ENCODE data around the gene EML6. TPM values are rescaled to one million over a fixed set of nuclear protein-coding genes. Genes with fewer than 3 reads are reported as not detected.

Gene EML6
- total and polyA plus RNA-seq, 2 of the 8 experiments (the other 6 are each of a cell fraction or from before 2014, with no cell fraction given): 1.2 to 1.6 TPM

DNA sequence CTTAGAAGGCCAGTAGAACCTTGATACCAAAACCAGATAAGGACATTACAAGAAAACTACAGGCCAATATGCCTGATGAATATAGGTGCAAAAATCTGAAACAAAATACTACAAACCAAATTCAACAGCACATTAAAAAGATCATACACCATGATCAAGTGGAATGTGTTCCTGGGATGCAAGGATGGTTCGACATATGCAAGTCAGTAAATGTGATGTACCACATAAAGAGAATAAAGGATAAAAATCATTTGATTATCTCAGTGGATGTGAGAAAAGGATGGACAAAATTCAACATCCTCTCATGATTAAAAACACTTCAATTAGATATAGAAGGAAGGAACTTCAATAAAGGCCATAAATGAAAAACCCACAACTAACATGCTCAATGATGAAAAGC is 197.2 kb downstream of the EML6 start:
- no peak for FAIRE-seq
- no peaks in the 10 kb centered on the region for H3K23me2 ChIP-seq (ENCODE audit: low read depth, low read length)
- H2BK15ac ChIP-seq (ENCODE audit: low read length): no peak overlapping the region
- no peaks in the 10 kb centered on the region for H3K4me1 ChIP-seq (replicated peaks in 1 of 4; ENCODE audit: control insufficient read depth in 3 of 4, insufficient read depth in 4 of 4, low read length in 3 of 4)
- ChIA-PET CTCF (ENCODE audit: partially characterized antibody) (interaction anchor here (1.0 kb wide), 1 partner anchor 14 kb away, joined by 4 read pairs; no protein-coding TSS in a partner anchor), POLR2A (ENCODE audit: partially characterized antibody) (no interaction called here)
- no peak overlapping the region for H4K5ac ChIP-seq (ENCODE audit: insufficient read length, low read depth, low read length)
- no peak overlapping the region for H4K91ac ChIP-seq (replicated peaks; ENCODE audit: insufficient read length, low read length)
- no peaks in the 10 kb centered on the region for H3K9me3 ChIP-seq (ENCODE audit: insufficient read depth in 2 of 2, low read depth in 1 of 2, low read length in 1 of 2)
- H3K4me2 ChIP-seq (ENCODE audit: insufficient read depth in 1 of 2, low read depth in 2 of 2, low read length in 2 of 2): no peak overlapping the region
- no peaks in the 10 kb centered on the region for H4K20me1 ChIP-seq (replicated peaks in 1 of 2; ENCODE audit: control insufficient read depth in 1 of 2, insufficient read depth in 2 of 2, low read length in 2 of 2)
- no peaks in the 10 kb centered on the region for H3K27me3 ChIP-seq (replicated peaks in 1 of 4; ENCODE audit: control insufficient read depth in 3 of 4, extremely low read depth in 1 of 4, insufficient read depth in 3 of 4, low read length in 3 of 4)
- no peak overlapping the region for H2BK120ac ChIP-seq (replicated peaks; ENCODE audit: low read depth, low read length)
- no peak overlapping the region for H3K27ac ChIP-seq (ENCODE audit: low read depth, low read length)
- DNase-seq (ENCODE audit: low read depth in 1 of 2, low spot score in 2 of 2): no peak
- H3K4me3 ChIP-seq (ENCODE audit: extremely low read depth in 1 of 4, insufficient read depth in 2 of 4, low read depth in 3 of 4, low read length in 4 of 4): no peak overlapping the region
- H3K36me3 ChIP-seq (ENCODE audit: control insufficient read depth in 2 of 4, insufficient read depth in 4 of 4, low read length in 3 of 4): no peaks in the 10 kb centered on the region
- H2AFZ ChIP-seq (ENCODE audit: low read length): no peak overlapping the region
- H3K18ac ChIP-seq (ENCODE audit: extremely low read depth, low read length): no peak overlapping the region
- no peak overlapping the region for H3K23ac ChIP-seq (ENCODE audit: insufficient read length)
- no peak overlapping the region for H2BK12ac ChIP-seq (ENCODE audit: low read depth, low read length)
- H4K8ac ChIP-seq (ENCODE audit: extremely low read depth, insufficient read depth, low read length): no peak overlapping the region
- 88% methylated on average over 1 of the region's 1 CpG; no CpG with 5 or more reads in 1 of the 2 experiments for WGBS, 2 experiments (ENCODE audit: extremely low coverage in 1 of 2, insufficient coverage in 1 of 2, insufficient read length in 1 of 2, insufficient replicate concordance in 2 of 2, low coverage in 1 of 2, low lambda C conversion rate in 2 of 2, missing lambda C conversion rate in 1 of 2)
- no peak overlapping the region for H2AK5ac ChIP-seq (ENCODE audit: low read depth, low read length)
- no peak overlapping the region for H3K4ac ChIP-seq (replicated peaks; ENCODE audit: insufficient read length, low read depth, low read length)
- H2BK5ac ChIP-seq (ENCODE audit: low read depth, low read length): no peak overlapping the region
- H2BK20ac ChIP-seq (ENCODE audit: low read length): no peak overlapping the region
- H3K9ac ChIP-seq (replicated peaks in 1 of 4; ENCODE audit: extremely low read depth in 1 of 4, low read depth in 3 of 4, low read length in 3 of 4): no peak overlapping the region
- no peak overlapping the region for H3K56ac ChIP-seq (replicated peaks; ENCODE audit: insufficient read length, low read depth, low read length)
- no peaks in the 10 kb centered on the region for H3K79me2 ChIP-seq (ENCODE audit: control insufficient read depth in 1 of 2, insufficient read depth in 2 of 2, low read length in 2 of 2)
- no peak overlapping the region for H3K14ac ChIP-seq (ENCODE audit: insufficient read length)
- H3K79me1 ChIP-seq (ENCODE audit: low read depth, low read length): no peaks in the 10 kb centered on the region
- no peak for TF ChIP-seq TEAD4 (IDR thresholded peaks at IDR 0.05; ENCODE audit: low read depth, low read length)
- TF ChIP-seq, protein P1, sequence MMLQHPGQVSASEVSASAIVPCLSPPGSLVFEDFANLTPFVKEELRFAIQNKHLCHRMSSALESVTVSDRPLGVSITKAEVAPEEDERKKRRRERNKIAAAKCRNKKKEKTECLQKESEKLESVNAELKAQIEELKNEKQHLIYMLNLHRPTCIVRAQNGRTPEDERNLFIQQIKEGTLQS (IDR thresholded peaks at IDR 0.05; ENCODE audit: insufficient read depth, low read depth, low read length): no peak
- TF ChIP-seq TCF12 (IDR thresholded peaks at IDR 0.05; ENCODE audit: low read depth, low read length): no peak
- TF ChIP-seq, protein P2, sequence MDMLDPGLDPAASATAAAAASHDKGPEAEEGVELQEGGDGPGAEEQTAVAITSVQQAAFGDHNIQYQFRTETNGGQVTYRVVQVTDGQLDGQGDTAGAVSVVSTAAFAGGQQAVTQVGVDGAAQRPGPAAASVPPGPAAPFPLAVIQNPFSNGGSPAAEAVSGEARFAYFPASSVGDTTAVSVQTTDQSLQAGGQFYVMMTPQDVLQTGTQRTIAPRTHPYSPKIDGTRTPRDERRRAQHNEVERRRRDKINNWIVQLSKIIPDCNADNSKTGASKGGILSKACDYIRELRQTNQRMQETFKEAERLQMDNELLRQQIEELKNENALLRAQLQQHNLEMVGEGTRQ (IDR thresholded peaks at IDR 0.05; ENCODE audit: low read length): no peak
- no peak for TF ChIP-seq SAP30 (IDR thresholded peaks at IDR 0.05; ENCODE audit: insufficient read depth, insufficient replicate concordance, low read length)
- no peak for TF ChIP-seq ASH2L (IDR thresholded peaks at IDR 0.05; ENCODE audit: low read length)
- TF ChIP-seq RBBP5 (IDR thresholded peaks at IDR 0.05; ENCODE audit: borderline replicate concordance, low read depth, low read length): no peak
- no peak for TF ChIP-seq GTF2F1 (IDR thresholded peaks at IDR 0.05; ENCODE audit: borderline replicate concordance, low read depth, low read length)
- no peak for TF ChIP-seq YY1 (IDR thresholded peaks at IDR 0.05; ENCODE audit: low read depth, low read length)
- TF ChIP-seq KDM5A (IDR thresholded peaks at IDR 0.05; ENCODE audit: low read length): no peak
- no peak for TF ChIP-seq NRF1 (IDR thresholded peaks at IDR 0.05; ENCODE audit: low read depth, low read length)
- no peak for TF ChIP-seq POU5F1 (IDR thresholded peaks at IDR 0.05; ENCODE audit: low read depth, low read length)
- TF ChIP-seq TAF7 (optimal IDR thresholded peaks at IDR 0.05; ENCODE audit: borderline replicate concordance, low read depth, low read length): no peak
